Thoracic aorta (tissue), 2 donors: ENCODE data around the gene ARHGAP44. TPM values are rescaled to one million over a fixed set of nuclear protein-coding genes. Genes with fewer than 3 reads are reported as not detected.

Experiments
- ATAC-seq: fragments of 150-250 bp; one replicate; pipeline ENCODE4 v1.8.0; 2017; ENCODE audit warnings: low read depth; ENCODE audit not compliant: insufficient number of reproducible peaks, low FRiP score
- DNase-seq: peaks from one replicate; pipeline ENCODE4 v3.0.0-alpha.2; 2020; ENCODE audit warnings: low spot score
- H3K27ac ChIP-seq, 2 donors: fragments of 200-600 bp; sonication (generic); 1 replicate in 1 of 2; 2 replicates in 1 of 2; pipeline ENCODE4 v1.5.1; 2016; ENCODE audit warnings: mild to moderate bottlenecking in 2 of 2, moderate library complexity in 2 of 2
- H3K27me3 ChIP-seq: fragments of 200-600 bp; sonication (generic); replicated peaks from 2 replicates; pipeline ENCODE4 v1.6.0; 2016; ENCODE audit warnings: mild to moderate bottlenecking; ENCODE audit not compliant: insufficient read depth
- H3K36me3 ChIP-seq: fragments of 200-600 bp; sonication (generic); one replicate; pipeline ENCODE4 v1.5.1; 2016
- H3K4me1 ChIP-seq, 2 donors: fragments of 200-600 bp; sonication (generic); 1 replicate in 1 of 2; 2 replicates in 1 of 2; pipeline versions ENCODE4 v1.5.1 to v1.6.0; 2016; ENCODE audit warnings: low read depth in 2 of 2, mild to moderate bottlenecking in 1 of 2; ENCODE audit not compliant: control insufficient read depth in 1 of 2
- H3K4me3 ChIP-seq: fragments of 200-600 bp; sonication (generic); 2 replicates; pipeline ENCODE4 v1.5.1; 2016; ENCODE audit warnings: mild to moderate bottlenecking
- H3K9me3 ChIP-seq: fragments of 200-600 bp; sonication (generic); 2 replicates; pipeline ENCODE4 v1.5.1; 2016
- total RNA-seq, 2 donors: library from RNA; depleted of rRNA; stranded (reverse); fragments of >200 nt; gene quantifications; one replicate each; pipeline versions ENCODE4 v1.1.0 to v1.2.3, GENCODE V29; 2016
- TF ChIP-seq, protein P1 (sequence below): fragments of 200-600 bp; sonication (generic); IDR thresholded peaks from one replicate; pipeline ENCODE4 v1.5.1; 2019; ENCODE audit warnings: antibody characterized with exemption

The ARHGAP44 gene
- total RNA-seq, 2 donors from 2014 or later = 7.3 to 10.3 TPM

- no peaks in the 10 kb centered on the region for H3K4me1 ChIP-seq
- H3K9me3 ChIP-seq = peaks cover 4% of the 10 kb centered on the region
- H3K36me3 ChIP-seq = peaks cover 16% of the 10 kb centered on the region
- H3K4me3 ChIP-seq = no peak overlapping the region
- H3K27me3 ChIP-seq = no peaks in the 10 kb centered on the region
- no peak for DNase-seq
- ATAC-seq = no peak
- no peak overlapping the region for H3K27ac ChIP-seq
- TF ChIP-seq, protein P1, sequence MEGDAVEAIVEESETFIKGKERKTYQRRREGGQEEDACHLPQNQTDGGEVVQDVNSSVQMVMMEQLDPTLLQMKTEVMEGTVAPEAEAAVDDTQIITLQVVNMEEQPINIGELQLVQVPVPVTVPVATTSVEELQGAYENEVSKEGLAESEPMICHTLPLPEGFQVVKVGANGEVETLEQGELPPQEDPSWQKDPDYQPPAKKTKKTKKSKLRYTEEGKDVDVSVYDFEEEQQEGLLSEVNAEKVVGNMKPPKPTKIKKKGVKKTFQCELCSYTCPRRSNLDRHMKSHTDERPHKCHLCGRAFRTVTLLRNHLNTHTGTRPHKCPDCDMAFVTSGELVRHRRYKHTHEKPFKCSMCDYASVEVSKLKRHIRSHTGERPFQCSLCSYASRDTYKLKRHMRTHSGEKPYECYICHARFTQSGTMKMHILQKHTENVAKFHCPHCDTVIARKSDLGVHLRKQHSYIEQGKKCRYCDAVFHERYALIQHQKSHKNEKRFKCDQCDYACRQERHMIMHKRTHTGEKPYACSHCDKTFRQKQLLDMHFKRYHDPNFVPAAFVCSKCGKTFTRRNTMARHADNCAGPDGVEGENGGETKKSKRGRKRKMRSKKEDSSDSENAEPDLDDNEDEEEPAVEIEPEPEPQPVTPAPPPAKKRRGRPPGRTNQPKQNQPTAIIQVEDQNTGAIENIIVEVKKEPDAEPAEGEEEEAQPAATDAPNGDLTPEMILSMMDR = no peak
Observed at GRCh38 chr17:12959441-12959840, 170.1 kb downstream of the ARHGAP44 start.

- Histone ChIP-seq H3K36me3 (peaks cover 12% of the 10 kb centered on the region), H3K27ac (no peak overlapping the region), H3K27me3 (no peaks in the 10 kb centered on the region), H3K9me3 (peaks cover 4% of the 10 kb centered on the region), H3K4me3 (no peak overlapping the region), H3K4me1 (no peaks in the 10 kb centered on the region)
- no peak for ATAC-seq
- no peak for DNase-seq
- TF ChIP-seq, protein P1 = no peak
Observed at GRCh38 chr17:12961655-12962054, 172.4 kb downstream of the ARHGAP44 start.

DNA sequence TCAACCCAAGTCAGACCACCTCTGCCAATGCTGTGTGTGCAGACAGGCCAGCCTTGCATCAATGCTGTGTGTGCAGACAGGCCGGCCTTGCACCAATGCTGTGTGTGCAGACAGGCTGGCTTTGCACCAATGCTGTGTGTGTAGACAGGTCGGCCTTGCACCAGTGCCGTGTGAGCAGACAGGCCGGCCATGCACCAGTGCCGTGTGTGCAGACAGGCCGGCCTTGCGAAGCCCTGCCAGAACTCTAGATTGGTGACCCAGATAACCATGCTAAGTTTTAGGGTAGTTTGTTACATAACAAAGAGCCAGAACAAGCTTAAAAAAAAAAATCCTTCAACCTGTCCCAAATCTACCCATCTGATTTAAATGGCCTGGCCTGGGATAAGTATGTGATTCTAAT, 174.2 kb downstream of the ARHGAP44 start:
- no peak for DNase-seq
- H3K4me1 ChIP-seq = no peaks in the 10 kb centered on the region
- no peaks in the 10 kb centered on the region for H3K9me3 ChIP-seq
- TF ChIP-seq, protein P1 = no peak
- H3K4me3 ChIP-seq = no peak overlapping the region
- H3K27ac ChIP-seq = no peak overlapping the region
- ATAC-seq = no peak
- H3K36me3 ChIP-seq = no peaks in the 10 kb centered on the region
- no peaks in the 10 kb centered on the region for H3K27me3 ChIP-seq

GRCh38 chr17:12964162-12964561, 174.9 kb downstream of the ARHGAP44 start:
- H3K4me1 ChIP-seq = no peaks in the 10 kb centered on the region
- no peak overlapping the region for H3K27ac ChIP-seq
- ATAC-seq (no peak), DNase-seq (no peak)
- TF ChIP-seq, protein P1 = no peak
- H3K4me3 ChIP-seq = no peak overlapping the region
- no peaks in the 10 kb centered on the region for H3K9me3 ChIP-seq
- H3K36me3 ChIP-seq = no peaks in the 10 kb centered on the region
- H3K27me3 ChIP-seq = no peaks in the 10 kb centered on the region

- DNase-seq (no peak), ATAC-seq (no peak)
- Histone ChIP-seq H3K4me1 (no peaks in the 10 kb centered on the region), H3K27ac (no peak overlapping the region), H3K27me3 (no peaks in the 10 kb centered on the region), H3K4me3 (no peak overlapping the region), H3K9me3 (no peaks in the 10 kb centered on the region), H3K36me3 (no peaks in the 10 kb centered on the region)
- TF ChIP-seq, protein P1 = no peak
Observed at GRCh38 chr17:12964840-12965239, 175.5 kb downstream of the ARHGAP44 start.
